ENCODE measurements around the gene UBR3. TPM values are rescaled to one million over a fixed set of nuclear protein-coding genes. Genes with fewer than 3 reads are reported as not detected.

The UBR3 gene
- total RNA-seq, 1 experiment from 2014 or later = 21.9 TPM

DNA sequence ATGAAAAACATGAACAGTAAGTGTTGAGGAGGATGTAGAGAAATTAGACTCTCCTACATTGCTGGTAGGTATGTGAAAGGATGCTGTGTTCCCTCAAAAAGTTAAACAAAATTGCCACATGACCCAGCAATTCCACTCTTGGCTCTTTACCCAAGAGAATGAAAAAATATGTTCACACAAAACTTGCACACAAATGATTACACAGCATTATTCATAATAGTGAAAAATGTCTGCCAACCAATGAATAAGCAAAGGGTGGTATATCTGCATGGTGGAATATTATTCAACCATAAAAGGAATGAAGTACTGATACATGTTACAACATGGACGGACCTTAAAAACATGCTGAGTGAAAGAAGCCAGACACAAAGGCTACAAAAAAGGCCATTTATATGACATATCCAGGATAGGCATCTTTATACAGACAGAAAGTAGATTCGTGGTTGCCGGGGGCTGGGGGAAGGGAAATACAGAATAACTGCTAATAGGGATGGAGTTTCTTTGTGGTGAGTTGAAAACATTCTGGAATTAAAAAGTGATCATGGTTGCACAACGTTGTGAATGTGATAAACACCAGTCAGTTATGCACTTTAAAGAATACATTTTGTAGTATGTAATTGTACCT lies 265.3 kb downstream of the UBR3 start:
- TF ChIP-seq, protein P1, sequence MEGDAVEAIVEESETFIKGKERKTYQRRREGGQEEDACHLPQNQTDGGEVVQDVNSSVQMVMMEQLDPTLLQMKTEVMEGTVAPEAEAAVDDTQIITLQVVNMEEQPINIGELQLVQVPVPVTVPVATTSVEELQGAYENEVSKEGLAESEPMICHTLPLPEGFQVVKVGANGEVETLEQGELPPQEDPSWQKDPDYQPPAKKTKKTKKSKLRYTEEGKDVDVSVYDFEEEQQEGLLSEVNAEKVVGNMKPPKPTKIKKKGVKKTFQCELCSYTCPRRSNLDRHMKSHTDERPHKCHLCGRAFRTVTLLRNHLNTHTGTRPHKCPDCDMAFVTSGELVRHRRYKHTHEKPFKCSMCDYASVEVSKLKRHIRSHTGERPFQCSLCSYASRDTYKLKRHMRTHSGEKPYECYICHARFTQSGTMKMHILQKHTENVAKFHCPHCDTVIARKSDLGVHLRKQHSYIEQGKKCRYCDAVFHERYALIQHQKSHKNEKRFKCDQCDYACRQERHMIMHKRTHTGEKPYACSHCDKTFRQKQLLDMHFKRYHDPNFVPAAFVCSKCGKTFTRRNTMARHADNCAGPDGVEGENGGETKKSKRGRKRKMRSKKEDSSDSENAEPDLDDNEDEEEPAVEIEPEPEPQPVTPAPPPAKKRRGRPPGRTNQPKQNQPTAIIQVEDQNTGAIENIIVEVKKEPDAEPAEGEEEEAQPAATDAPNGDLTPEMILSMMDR (conservative IDR thresholded peaks at IDR 0.05) = no peak
- no peak overlapping the region for H4K91ac ChIP-seq (ENCODE audit: insufficient read length, low read depth, low read length)
- H3K36me3 Mint-ChIP-seq (ENCODE audit: insufficient read depth in 1 of 3, low read depth in 3 of 3) = peaks cover 20 to 50% (median 28%) of the 10 kb centered on the region in 3 experiments
- peaks cover 33 to 39% of the 10 kb centered on the region in 2 experiments for H3K9me3 Mint-ChIP-seq
- H2BK12ac ChIP-seq (ENCODE audit: insufficient read length, low read depth, low read length) = no peak overlapping the region
- H2BK20ac ChIP-seq (ENCODE audit: low read depth, low read length, poor library complexity, severe bottlenecking) = no peak overlapping the region
- peaks cover 8 to 23% of the 10 kb centered on the region in 2 experiments for H3K4me1 Mint-ChIP-seq
- H2BK5ac ChIP-seq (ENCODE audit: insufficient read length, low read length) = no peak overlapping the region
- H3K79me2 ChIP-seq (ENCODE audit: insufficient read depth, low read length) = no peaks in the 10 kb centered on the region
- no peak overlapping the region for H3K9ac ChIP-seq (ENCODE audit: extremely low read depth, insufficient read length, low read length)
- H4K8ac ChIP-seq (replicated peaks; ENCODE audit: insufficient read length, low read depth, low read length) = no peak overlapping the region
- no peak for DNase-seq
- no peaks in the 10 kb centered on the region for H4K20me1 ChIP-seq (ENCODE audit: control insufficient read depth, insufficient read depth, insufficient read length)
- no peaks in the 10 kb centered on the region for H3K79me1 ChIP-seq (ENCODE audit: insufficient read depth, low read depth, low read length, poor library complexity, severe bottlenecking)
- no peak overlapping the region for H2BK120ac ChIP-seq (ENCODE audit: low read depth, low read length, poor library complexity, severe bottlenecking)
- H3K56ac ChIP-seq (ENCODE audit: insufficient read length, low read depth, low read length) = no peak overlapping the region
- H3K4me3 Mint-ChIP-seq = no peak overlapping the region
- H3K14ac ChIP-seq (ENCODE audit: insufficient read depth, low read length) = no peak overlapping the region
- H2AK5ac ChIP-seq (ENCODE audit: insufficient read length, low read length) = no peak overlapping the region
- H4K5ac ChIP-seq (ENCODE audit: insufficient read length, low read depth, low read length) = no peak overlapping the region
- no peaks in the 10 kb centered on the region for H3K4me1 ChIP-seq (ENCODE audit: insufficient read depth, low read length)
- H2AFZ ChIP-seq (ENCODE audit: low read length) = no peak overlapping the region
- no peak overlapping the region for H3K27ac ChIP-seq (ENCODE audit: insufficient read length, low read depth, low read length)
- no peak overlapping the region for H3T11ph ChIP-seq (ENCODE audit: low read length)
- no peak overlapping the region for H3K4ac ChIP-seq (ENCODE audit: low read depth, low read length)
- H3K27me3 Mint-ChIP-seq (ENCODE audit: low read depth) = no peaks in the 10 kb centered on the region
- H3K23ac ChIP-seq (ENCODE audit: insufficient read length, low read depth, low read length) = no peak overlapping the region
- WGBS (ENCODE audit: extremely low coverage, insufficient read length, low lambda C conversion rate) = no CpG with 5 or more reads among the region's 4 CpGs
- no peaks in the 10 kb centered on the region for H3K27me3 ChIP-seq (ENCODE audit: insufficient read depth, low read length)
- H3K27ac Mint-ChIP-seq = no peak overlapping the region
- H3K23me2 ChIP-seq (ENCODE audit: insufficient read length, low read depth, low read length, poor library complexity, severe bottlenecking) = no peaks in the 10 kb centered on the region
- H2BK15ac ChIP-seq (ENCODE audit: low read depth, low read length) = no peak overlapping the region
- H3K18ac ChIP-seq (ENCODE audit: insufficient read length, low read depth, low read length) = no peak overlapping the region
- no peak overlapping the region for H3K4me2 ChIP-seq (ENCODE audit: insufficient read depth, insufficient read length, low read length)
- H3K9me3 ChIP-seq (ENCODE audit: control insufficient read depth, low read depth, low read length) = no peaks in the 10 kb centered on the region

Data from H9 (cell line).